HL-60/S4 treated with phorbol 12-myristate 13-acetate at 8.2 ng/mL for 4 days and 3 days (cell line): Measurements from ENCODE around the gene TBL1Y.
"Not testable (repeated sequence)": the region's sequence is repeated elsewhere in the genome, so short reads cannot be mapped to it uniquely, and the experiment has no call there.

ENCODE experiments used
- in situ Hi-C: fragments of 300-500 bp; cut with MboI; formaldehyde crosslinking; loops from 2 replicates; pipeline ENCODE4 v1.15.0; 2022; ENCODE audit warnings: low sequenced_read_pairs

Gene TBL1Y

GRCh38 chrY:7078725-7079124 is 168.2 kb downstream of the TBL1Y start:
- in situ Hi-C loops: no loop called here

DNA sequence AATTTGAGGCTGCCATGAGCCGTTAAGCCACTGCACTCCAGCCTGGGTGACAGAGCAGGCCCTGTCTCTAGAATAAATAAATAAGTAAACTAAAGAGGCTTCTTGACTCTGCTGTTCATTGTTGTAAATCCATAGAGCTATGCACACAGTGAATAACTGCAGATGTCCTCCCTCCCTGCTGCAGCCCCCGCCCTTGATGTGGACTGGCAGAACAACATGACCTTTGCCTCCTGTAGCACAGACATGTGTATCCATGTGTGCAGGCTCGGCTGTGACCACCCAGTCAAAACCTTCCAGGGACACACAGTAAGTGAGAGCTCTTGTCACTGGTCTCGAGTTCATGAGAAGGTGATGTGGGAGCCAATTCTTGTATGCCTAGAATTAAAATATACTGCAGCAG is 170.1 kb downstream of the TBL1Y start:
- in situ Hi-C loops: not testable (repeated sequence)

- in situ Hi-C loops: no loop called here
These were observed 175.1 kb downstream of the TBL1Y start for GRCh38 chrY:7085606-7086005.

- in situ Hi-C loops: no loop called here
These were observed 182.3 kb downstream of the TBL1Y start for GRCh38 chrY:7092836-7093235.

GRCh38 chrY:7094365-7094764 is 183.9 kb downstream of the TBL1Y start:
- in situ Hi-C loops: no loop called here

GRCh38 chrY:7097021-7097420 is 186.5 kb downstream of the TBL1Y start:
- in situ Hi-C loops: no loop called here

- in situ Hi-C loops: no loop called here
These were observed 189.2 kb downstream of the TBL1Y start for GRCh38 chrY:7099742-7100141.

DNA sequence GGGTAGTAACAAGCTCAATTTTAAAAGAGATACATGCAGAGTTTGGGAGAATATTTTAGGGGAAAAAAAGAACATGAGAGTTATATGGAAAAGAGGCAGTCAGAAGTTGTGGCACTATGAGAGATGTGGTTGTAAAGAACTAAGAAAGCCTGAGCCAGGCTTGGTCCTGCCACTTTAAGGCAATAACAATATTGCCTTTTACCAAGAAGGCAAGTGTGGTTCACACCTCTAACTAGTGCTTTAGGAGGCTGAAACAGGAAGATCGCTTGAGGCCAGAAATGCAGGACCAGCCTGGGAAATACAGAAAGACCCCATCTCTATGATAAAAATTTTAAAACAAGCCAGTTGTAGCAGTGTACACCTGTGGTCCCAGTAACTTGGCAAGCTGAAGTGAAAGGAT is 192.2 kb downstream of the TBL1Y start:
- in situ Hi-C loops: no loop called here

- in situ Hi-C loops: no loop called here
These were observed 196.7 kb downstream of the TBL1Y start for GRCh38 chrY:7107179-7107578.

DNA sequence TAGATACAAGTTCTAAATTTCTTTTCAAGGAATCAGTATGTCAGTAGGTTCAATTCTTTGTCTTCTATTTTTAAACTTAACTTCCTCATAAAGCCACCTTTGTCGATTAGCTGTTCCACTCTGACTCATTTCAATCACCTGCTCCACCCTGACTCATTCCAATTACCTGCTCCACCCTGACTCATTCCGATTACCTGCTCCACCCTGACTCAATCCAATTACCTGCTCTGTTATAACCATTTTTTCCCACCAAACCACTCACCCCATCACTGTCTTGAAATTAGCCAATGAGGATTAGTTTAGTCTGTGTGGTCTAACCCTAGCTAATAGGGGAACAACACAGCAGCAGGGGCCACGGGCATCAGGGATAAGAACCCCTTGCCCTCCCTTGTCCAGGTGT is 199.6 kb downstream of the TBL1Y start:
- in situ Hi-C loops: no loop called here

- in situ Hi-C loops: no loop called here
These were observed 205.4 kb downstream of the TBL1Y start for GRCh38 chrY:7115871-7116270.

DNA sequence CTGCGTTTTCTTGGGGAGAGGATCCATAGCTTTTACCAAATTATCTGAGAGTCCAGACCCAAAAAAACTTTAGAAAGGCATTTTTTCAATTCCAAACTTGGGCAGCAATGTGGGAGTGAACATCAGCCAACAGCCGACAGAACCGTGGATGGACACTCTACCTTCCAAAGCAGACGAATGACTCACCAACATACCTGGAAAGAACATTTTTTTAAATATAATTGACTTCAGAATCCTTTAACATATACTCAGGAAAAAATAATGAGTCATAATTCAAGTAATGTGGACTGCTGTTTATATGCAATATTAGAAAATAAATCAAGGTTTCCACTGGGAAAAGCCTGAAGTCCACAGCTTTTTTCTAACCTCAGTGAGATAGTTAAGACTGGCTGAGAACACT is 211.7 kb downstream of the TBL1Y start:
- in situ Hi-C loops: no loop called here

GRCh38 chrY:7125136-7126056 is 214.9 kb downstream of the TBL1Y start:
- in situ Hi-C loops: no loop called here

- in situ Hi-C loops: no loop called here
These were observed 217.7 kb downstream of the TBL1Y start for GRCh38 chrY:7128211-7128610.
